ENCODE data around the gene ZNF626.
A peak's percentile ranks its signal among the peaks of the same experiment; 100 is the strongest.
"Not testable (repeated sequence)": the region's sequence is repeated elsewhere in the genome, so short reads cannot be mapped to it uniquely, and the experiment has no call there.

Gene ZNF626

GRCh38 chr19:20660473-20661140 is 764 bp downstream of the ZNF626 start:
- no peaks in the 10 kb centered on the region for H3K27me3 ChIP-seq (replicated peaks; ENCODE audit: control insufficient read depth, insufficient read depth, low read length)
- DNase-seq (ENCODE audit: extremely low read depth, insufficient read length) = no peak
- H3K4me3 ChIP-seq (replicated peaks; ENCODE audit: low read depth, low read length) = peak overlapping the region; percentile 57
- TF ChIP-seq, protein P1, sequence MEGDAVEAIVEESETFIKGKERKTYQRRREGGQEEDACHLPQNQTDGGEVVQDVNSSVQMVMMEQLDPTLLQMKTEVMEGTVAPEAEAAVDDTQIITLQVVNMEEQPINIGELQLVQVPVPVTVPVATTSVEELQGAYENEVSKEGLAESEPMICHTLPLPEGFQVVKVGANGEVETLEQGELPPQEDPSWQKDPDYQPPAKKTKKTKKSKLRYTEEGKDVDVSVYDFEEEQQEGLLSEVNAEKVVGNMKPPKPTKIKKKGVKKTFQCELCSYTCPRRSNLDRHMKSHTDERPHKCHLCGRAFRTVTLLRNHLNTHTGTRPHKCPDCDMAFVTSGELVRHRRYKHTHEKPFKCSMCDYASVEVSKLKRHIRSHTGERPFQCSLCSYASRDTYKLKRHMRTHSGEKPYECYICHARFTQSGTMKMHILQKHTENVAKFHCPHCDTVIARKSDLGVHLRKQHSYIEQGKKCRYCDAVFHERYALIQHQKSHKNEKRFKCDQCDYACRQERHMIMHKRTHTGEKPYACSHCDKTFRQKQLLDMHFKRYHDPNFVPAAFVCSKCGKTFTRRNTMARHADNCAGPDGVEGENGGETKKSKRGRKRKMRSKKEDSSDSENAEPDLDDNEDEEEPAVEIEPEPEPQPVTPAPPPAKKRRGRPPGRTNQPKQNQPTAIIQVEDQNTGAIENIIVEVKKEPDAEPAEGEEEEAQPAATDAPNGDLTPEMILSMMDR (IDR thresholded peaks at IDR 0.05; ENCODE audit: insufficient read depth, low read length, poor library complexity, severe bottlenecking) = no peak
- no peaks in the 10 kb centered on the region; the same call in 1 of the 2 replicates for H3K36me3 ChIP-seq (ENCODE audit: control insufficient read depth, insufficient read depth, low read length)

DNA sequence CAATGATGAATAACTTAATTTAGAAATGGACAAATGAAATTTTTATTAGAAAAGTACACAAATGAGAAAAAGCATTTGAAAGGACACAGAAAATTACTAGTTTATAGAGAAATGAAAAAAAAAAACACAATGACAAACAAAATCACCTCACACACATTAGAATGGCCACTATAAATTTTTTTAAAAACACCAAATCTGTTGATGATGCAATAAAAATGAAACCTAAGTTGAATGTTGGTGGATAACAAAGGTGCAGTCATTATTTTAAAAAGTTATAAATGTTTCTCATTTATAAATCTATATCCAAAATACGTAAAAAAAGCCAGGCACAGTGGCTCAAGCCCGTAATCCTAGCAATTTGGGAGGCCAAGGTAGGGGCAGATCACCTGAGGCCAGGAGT is 20.8 kb downstream of the ZNF626 start:
- Histone ChIP-seq H3K4me3 (replicated peaks; ENCODE audit: low read depth, low read length) (no peak overlapping the region), H3K36me3 (ENCODE audit: control insufficient read depth, insufficient read depth, low read length) (no peaks in the 10 kb centered on the region; the same call in 1 of the 2 replicates), H3K27me3 (replicated peaks; ENCODE audit: control insufficient read depth, insufficient read depth, low read length) (no peaks in the 10 kb centered on the region)
- DNase-seq (ENCODE audit: extremely low read depth, insufficient read length) = no peak
- TF ChIP-seq, protein P1 (IDR thresholded peaks at IDR 0.05; ENCODE audit: insufficient read depth, low read length, poor library complexity, severe bottlenecking) = no peak

- H3K27me3 ChIP-seq (replicated peaks; ENCODE audit: control insufficient read depth, insufficient read depth, low read length) = no peaks in the 10 kb centered on the region
- no peak overlapping the region for H3K4me3 ChIP-seq (replicated peaks; ENCODE audit: low read depth, low read length)
- TF ChIP-seq, protein P1 (IDR thresholded peaks at IDR 0.05; ENCODE audit: insufficient read depth, low read length, poor library complexity, severe bottlenecking) = no peak
- H3K36me3 ChIP-seq (ENCODE audit: control insufficient read depth, insufficient read depth, low read length) = no peaks in the 10 kb centered on the region; the same call in 1 of the 2 replicates
- no peak for DNase-seq (ENCODE audit: extremely low read depth, insufficient read length)
Observed at GRCh38 chr19:20640023-20640422, 21.3 kb downstream of the ZNF626 start.

DNA sequence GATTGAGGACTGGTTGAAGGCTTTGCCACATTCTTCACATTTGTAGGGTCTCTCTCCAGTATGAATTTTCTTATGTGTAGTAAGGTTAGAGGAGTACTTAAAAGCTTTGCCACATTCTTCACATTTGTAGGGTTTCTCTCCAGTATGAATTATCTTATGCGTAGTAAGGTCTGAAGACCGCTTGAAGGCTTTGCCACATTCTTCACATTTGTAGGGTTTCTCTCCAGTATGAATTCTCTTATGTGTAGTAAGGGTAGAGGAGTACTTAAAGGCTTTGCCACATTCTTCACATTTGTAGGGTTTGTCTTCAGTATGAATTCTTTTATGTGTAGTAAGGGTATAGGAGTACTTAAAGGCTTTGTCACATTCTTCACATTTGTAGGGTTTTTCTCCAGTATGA is 36.8 kb downstream of the ZNF626 start:
- not testable (repeated sequence) for H3K4me3 ChIP-seq (replicated peaks; ENCODE audit: low read depth, low read length); DNase-seq (ENCODE audit: extremely low read depth, insufficient read length); H3K36me3 ChIP-seq (ENCODE audit: control insufficient read depth, insufficient read depth, low read length); H3K27me3 ChIP-seq (replicated peaks; ENCODE audit: control insufficient read depth, insufficient read depth, low read length)

DNA sequence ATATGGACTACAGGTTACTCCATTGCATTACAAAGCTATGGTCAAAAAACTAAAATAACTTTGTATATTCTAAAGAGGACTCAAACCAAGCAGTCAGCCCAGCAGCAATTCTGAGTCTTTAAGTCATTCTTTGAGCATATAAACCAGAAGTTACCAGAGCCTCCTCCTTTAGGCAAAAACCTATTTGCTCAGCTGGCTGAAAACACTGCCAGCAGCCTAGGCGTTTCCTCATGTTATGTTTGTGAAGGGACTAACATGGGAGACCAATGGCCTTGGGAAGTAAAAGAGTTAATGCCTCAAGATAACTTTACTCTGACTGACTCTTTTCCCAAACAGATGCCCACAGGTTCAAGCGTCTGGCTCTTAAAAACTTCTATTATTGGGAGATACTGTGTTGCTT is 45.3 kb downstream of the ZNF626 start:
- DNase-seq (ENCODE audit: extremely low read depth, insufficient read length) = no peak
- TF ChIP-seq, protein P1 (IDR thresholded peaks at IDR 0.05; ENCODE audit: insufficient read depth, low read length, poor library complexity, severe bottlenecking) = no peak
- no peaks in the 10 kb centered on the region for H3K27me3 ChIP-seq (replicated peaks; ENCODE audit: control insufficient read depth, insufficient read depth, low read length)
- H3K36me3 ChIP-seq (ENCODE audit: control insufficient read depth, insufficient read depth, low read length) = no peaks in the 10 kb centered on the region
- no peak overlapping the region for H3K4me3 ChIP-seq (replicated peaks; ENCODE audit: low read depth, low read length)

- DNase-seq (ENCODE audit: extremely low read depth, insufficient read length); H3K27me3 ChIP-seq (replicated peaks; ENCODE audit: control insufficient read depth, insufficient read depth, low read length); H3K4me3 ChIP-seq (replicated peaks; ENCODE audit: low read depth, low read length); H3K36me3 ChIP-seq (ENCODE audit: control insufficient read depth, insufficient read depth, low read length): not testable (repeated sequence)
Observed at GRCh38 chr19:20614971-20615370, 46.4 kb downstream of the ZNF626 start.
